ENCODE measurements around the gene PIK3C3.

GRCh38 chr18:42024131-42024530, 69.1 kb downstream of the PIK3C3 start:
- TF ChIP-seq CTCF (IDR thresholded peaks at IDR 0.05; ENCODE audit: low read depth, low read length) (no peak), POLR2A (IDR thresholded peaks at IDR 0.05; ENCODE audit: extremely low read depth, insufficient read length) (no peak), MAX (IDR thresholded peaks at IDR 0.05; ENCODE audit: low read depth, low read length) (no peak), MYC (IDR thresholded peaks at IDR 0.05; ENCODE audit: low read depth, low read length) (no peak)

All from NB4 (cell line).